ENCODE measurements around the gene CLP1.
"Not testable (repeated sequence)": the region's sequence is repeated elsewhere in the genome, so short reads cannot be mapped to it uniquely, and the experiment has no call there.

CLP1 gene

DNA sequence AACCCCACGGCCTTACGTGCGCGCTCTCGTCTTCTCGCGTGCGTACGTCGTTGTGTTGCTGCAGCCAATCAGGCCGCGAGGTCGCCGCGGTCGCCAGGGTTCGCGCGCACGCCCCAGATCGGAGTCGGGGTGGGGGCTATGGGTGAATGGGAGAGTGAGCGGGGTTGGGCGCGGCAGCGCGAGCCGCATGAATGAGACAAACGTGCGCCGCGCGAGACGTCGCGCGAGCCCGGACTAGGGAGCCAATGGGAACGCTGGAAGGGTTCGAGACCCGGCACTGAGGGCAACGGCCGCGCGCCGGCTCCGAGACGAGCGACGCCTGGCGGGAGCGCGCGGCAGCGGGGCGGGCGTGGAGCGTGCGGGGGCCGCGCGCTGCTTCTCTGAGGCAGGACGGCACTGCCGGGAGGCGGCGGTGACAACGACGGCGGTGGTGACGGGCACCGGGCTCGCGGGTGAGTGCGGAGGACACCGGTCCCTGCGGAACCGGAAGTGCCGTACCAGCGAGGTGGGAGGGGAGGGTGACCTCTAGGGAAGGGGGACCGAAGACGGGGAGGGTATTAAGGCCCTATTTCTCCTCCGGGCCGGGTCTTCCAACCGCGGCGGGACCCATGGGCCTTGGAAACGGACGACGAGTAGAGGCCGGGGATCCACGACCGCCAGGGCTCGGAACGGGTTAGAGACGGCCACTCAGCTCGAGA lies 10.3 kb downstream of the CLP1 start, which contains the start of gene ZDHHC5:
Gene ZDHHC5, plus strand, starts transcription at position 379 of the 698 bp plus-strand sequence. CDS start 4,977 bp downstream, outside the sequence.
- Mint-ChIP-seq H3K36me3 (peaks cover 3% of the 10 kb centered on the region), H3K27ac (peak within 1 kb of the TSS; percentile 100), H3K27me3 (no peaks in the 10 kb centered on the region), H3K4me3 (peak within 1 kb of the TSS; percentile 96), H3K9me3 (ENCODE audit: low read depth) (no peaks in the 10 kb centered on the region), H3K4me1 (ENCODE audit: low read depth) (peaks cover 49% of the 10 kb centered on the region)

- Mint-ChIP-seq H3K36me3 (peaks cover 3% of the 10 kb centered on the region), H3K4me3 (peak overlapping the region; percentile 96), H3K4me1 (ENCODE audit: low read depth) (peaks cover 55% of the 10 kb centered on the region), H3K27ac (peak overlapping the region; percentile 100), H3K27me3 (no peaks in the 10 kb centered on the region), H3K9me3 (ENCODE audit: low read depth) (no peaks in the 10 kb centered on the region)
Observed at GRCh38 chr11:57668434-57668782, 10.8 kb downstream of the CLP1 start.

DNA sequence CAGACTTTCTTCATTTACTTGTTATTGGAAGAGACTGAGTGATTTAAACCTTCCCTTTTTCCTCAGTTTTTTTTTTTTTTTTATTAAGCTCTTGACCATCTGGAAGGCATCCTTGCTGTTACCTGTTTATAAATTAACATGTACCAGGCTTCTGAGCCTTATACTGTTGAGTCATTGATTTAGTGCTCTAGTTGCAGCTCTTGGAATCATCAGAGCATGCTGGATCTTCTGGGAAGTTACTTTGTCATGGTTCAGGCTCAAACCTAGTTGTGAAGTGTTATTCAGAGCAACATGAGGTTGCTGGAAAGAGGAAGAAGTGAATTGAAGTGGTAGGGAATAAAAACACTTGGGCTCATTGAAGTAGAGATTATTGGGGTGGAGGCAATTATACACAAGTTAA lies 16.7 kb downstream of the CLP1 start:
- no peaks in the 10 kb centered on the region for H3K27me3 Mint-ChIP-seq
- no peaks in the 10 kb centered on the region for H3K9me3 Mint-ChIP-seq (ENCODE audit: low read depth)
- H3K4me1 Mint-ChIP-seq (ENCODE audit: low read depth) = peaks cover 85% of the 10 kb centered on the region
- H3K36me3 Mint-ChIP-seq = peaks cover 6% of the 10 kb centered on the region
- H3K4me3 Mint-ChIP-seq = peak overlapping the region; percentile 53
- H3K27ac Mint-ChIP-seq = peak overlapping the region; percentile 18

- H3K36me3 Mint-ChIP-seq = peaks cover 6% of the 10 kb centered on the region
- H3K4me1 Mint-ChIP-seq (ENCODE audit: low read depth) = peaks cover 81% of the 10 kb centered on the region
- H3K9me3 Mint-ChIP-seq (ENCODE audit: low read depth) = no peaks in the 10 kb centered on the region
- peak overlapping the region; percentile 6 for H3K4me3 Mint-ChIP-seq
- no peaks in the 10 kb centered on the region for H3K27me3 Mint-ChIP-seq
- H3K27ac Mint-ChIP-seq = peak overlapping the region; percentile 4
Observed at GRCh38 chr11:57675176-57675941, 17.8 kb downstream of the CLP1 start.

DNA sequence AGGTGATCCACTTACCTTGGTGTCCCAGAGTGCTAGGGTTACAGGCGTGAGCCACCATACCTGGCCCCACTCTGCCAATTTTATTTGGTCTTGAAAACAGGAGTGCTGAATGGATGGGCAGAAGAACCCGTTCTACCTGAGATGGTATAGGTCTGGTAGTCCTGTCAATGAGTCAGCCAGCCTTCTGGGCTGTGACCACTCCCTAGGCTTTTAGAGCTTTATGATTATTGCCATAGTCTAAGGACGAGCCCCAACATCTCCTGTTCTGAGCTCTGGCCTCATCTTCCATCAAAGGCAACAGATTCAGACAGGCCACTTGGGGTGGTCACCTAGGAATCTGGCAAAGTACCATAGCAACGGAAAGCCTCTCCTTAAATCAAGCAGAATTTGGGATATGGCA lies 21.8 kb downstream of the CLP1 start:
- Mint-ChIP-seq H3K36me3 (peaks cover 14% of the 10 kb centered on the region), H3K4me3 (no peak overlapping the region), H3K27ac (no peak overlapping the region), H3K4me1 (ENCODE audit: low read depth) (peaks cover 70% of the 10 kb centered on the region), H3K9me3 (ENCODE audit: low read depth) (no peaks in the 10 kb centered on the region), H3K27me3 (no peaks in the 10 kb centered on the region)

- Mint-ChIP-seq H3K27ac (peak overlapping the region; percentile 75), H3K36me3 (peaks cover 14% of the 10 kb centered on the region)
Observed at GRCh38 chr11:57680552-57680874, 23.0 kb downstream of the CLP1 start.

GRCh38 chr11:57681168-57681567 lies 23.6 kb downstream of the CLP1 start:
- Mint-ChIP-seq H3K4me3 (no peak overlapping the region), H3K36me3 (peaks cover 14% of the 10 kb centered on the region), H3K27me3 (no peaks in the 10 kb centered on the region), H3K27ac (peak overlapping the region; percentile 75), H3K4me1 (ENCODE audit: low read depth) (peaks cover 52% of the 10 kb centered on the region), H3K9me3 (ENCODE audit: low read depth) (no peaks in the 10 kb centered on the region)

More at GRCh38 chr11:57680552-57680874, 23.0 kb downstream of the CLP1 start:
- H3K27me3 Mint-ChIP-seq = no peaks in the 10 kb centered on the region
- H3K4me3 Mint-ChIP-seq = no peak overlapping the region
- no peaks in the 10 kb centered on the region for H3K9me3 Mint-ChIP-seq (ENCODE audit: low read depth)
- peaks cover 59% of the 10 kb centered on the region for H3K4me1 Mint-ChIP-seq (ENCODE audit: low read depth)

- peaks cover 15% of the 10 kb centered on the region for H3K36me3 Mint-ChIP-seq
Observed at GRCh38 chr11:57690474-57690873, 32.9 kb downstream of the CLP1 start.

GRCh38 chr11:57698843-57699365 lies 41.3 kb downstream of the CLP1 start:
- H3K4me3 Mint-ChIP-seq = no peak overlapping the region
- no peaks in the 10 kb centered on the region for H3K4me1 Mint-ChIP-seq (ENCODE audit: low read depth)
- no peak overlapping the region for H3K27ac Mint-ChIP-seq
- H3K36me3 Mint-ChIP-seq = peaks cover 4% of the 10 kb centered on the region
- H3K27me3 Mint-ChIP-seq = no peaks in the 10 kb centered on the region
- no peaks in the 10 kb centered on the region for H3K9me3 Mint-ChIP-seq (ENCODE audit: low read depth)

More at GRCh38 chr11:57690474-57690873, 32.9 kb downstream of the CLP1 start:
- H3K4me1 Mint-ChIP-seq (ENCODE audit: low read depth); H3K27me3 Mint-ChIP-seq; H3K9me3 Mint-ChIP-seq (ENCODE audit: low read depth); H3K4me3 Mint-ChIP-seq; H3K27ac Mint-ChIP-seq: not testable (repeated sequence)

- no peaks in the 10 kb centered on the region for H3K27me3 Mint-ChIP-seq
- H3K9me3 Mint-ChIP-seq (ENCODE audit: low read depth) = no peaks in the 10 kb centered on the region
- H3K4me3 Mint-ChIP-seq = no peak overlapping the region
- no peaks in the 10 kb centered on the region for H3K4me1 Mint-ChIP-seq (ENCODE audit: low read depth)
- peaks cover 4% of the 10 kb centered on the region for H3K36me3 Mint-ChIP-seq
- no peak overlapping the region for H3K27ac Mint-ChIP-seq
Observed at GRCh38 chr11:57699813-57700212, 42.3 kb downstream of the CLP1 start.

DNA sequence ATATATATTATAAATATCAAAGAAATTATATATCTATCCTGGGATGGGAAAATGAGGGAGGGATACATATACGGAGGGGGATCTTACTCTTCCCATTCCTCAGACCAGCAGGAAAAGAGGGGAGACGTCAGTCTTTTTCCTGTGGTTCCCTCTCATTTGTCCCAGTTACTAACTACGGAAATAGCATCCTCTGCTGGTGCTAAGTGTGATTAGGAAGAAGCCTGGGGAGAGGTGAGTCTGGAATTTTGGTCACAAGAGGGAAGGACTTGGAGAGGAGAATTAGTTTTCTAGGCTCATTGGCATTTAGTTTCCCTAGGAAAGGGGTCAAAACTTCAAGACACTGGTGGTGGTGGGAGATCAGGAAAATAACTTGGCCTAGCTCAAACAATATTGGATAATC lies 42.9 kb downstream of the CLP1 start:
- no peak overlapping the region for H3K4me3 Mint-ChIP-seq

DNA sequence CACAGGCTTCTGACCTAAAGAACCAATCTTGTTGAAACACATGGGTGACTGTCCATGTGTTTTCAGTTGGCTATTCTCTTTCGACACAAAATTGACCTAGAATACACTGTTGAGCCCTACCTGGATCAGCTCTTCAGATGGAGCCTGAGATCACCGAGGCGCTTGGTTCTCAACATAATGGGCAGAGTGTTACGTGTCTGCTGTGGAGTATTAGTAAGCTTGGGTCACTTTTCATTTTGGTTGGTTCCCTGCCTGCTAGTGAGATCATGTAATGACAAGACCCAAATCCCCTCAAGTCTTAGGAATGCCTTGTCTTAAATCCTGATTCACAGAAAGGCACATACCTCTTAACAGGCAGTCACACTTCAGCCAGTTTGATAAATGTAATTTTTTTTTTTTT lies 45.8 kb downstream of the CLP1 start:
- Mint-ChIP-seq H3K4me1 (ENCODE audit: low read depth) (peaks cover 4% of the 10 kb centered on the region), H3K27ac (no peak overlapping the region), H3K27me3 (no peaks in the 10 kb centered on the region), H3K9me3 (ENCODE audit: low read depth) (no peaks in the 10 kb centered on the region), H3K36me3 (peaks cover 4% of the 10 kb centered on the region), H3K4me3 (no peak overlapping the region)

More for the DNA sequence above, 42.9 kb downstream of the CLP1 start:
- Mint-ChIP-seq H3K27ac (no peak overlapping the region), H3K4me1 (ENCODE audit: low read depth) (no peaks in the 10 kb centered on the region), H3K9me3 (ENCODE audit: low read depth) (no peaks in the 10 kb centered on the region), H3K36me3 (peaks cover 4% of the 10 kb centered on the region), H3K27me3 (no peaks in the 10 kb centered on the region)

GRCh38 chr11:57704932-57705331 lies 47.4 kb downstream of the CLP1 start:
- no peaks in the 10 kb centered on the region for H3K9me3 Mint-ChIP-seq (ENCODE audit: low read depth)
- no peak overlapping the region for H3K4me3 Mint-ChIP-seq
- H3K27me3 Mint-ChIP-seq = no peaks in the 10 kb centered on the region
- H3K27ac Mint-ChIP-seq = peak overlapping the region; percentile 61
- H3K4me1 Mint-ChIP-seq (ENCODE audit: low read depth) = peaks cover 10% of the 10 kb centered on the region
- H3K36me3 Mint-ChIP-seq = no peaks in the 10 kb centered on the region

GRCh38 chr11:57705432-57705831 lies 47.9 kb downstream of the CLP1 start:
- not testable (repeated sequence) for H3K27me3 Mint-ChIP-seq; H3K36me3 Mint-ChIP-seq; H3K4me3 Mint-ChIP-seq; H3K27ac Mint-ChIP-seq; H3K9me3 Mint-ChIP-seq (ENCODE audit: low read depth)
- peaks cover 13% of the 10 kb centered on the region for H3K4me1 Mint-ChIP-seq (ENCODE audit: low read depth)

DNA sequence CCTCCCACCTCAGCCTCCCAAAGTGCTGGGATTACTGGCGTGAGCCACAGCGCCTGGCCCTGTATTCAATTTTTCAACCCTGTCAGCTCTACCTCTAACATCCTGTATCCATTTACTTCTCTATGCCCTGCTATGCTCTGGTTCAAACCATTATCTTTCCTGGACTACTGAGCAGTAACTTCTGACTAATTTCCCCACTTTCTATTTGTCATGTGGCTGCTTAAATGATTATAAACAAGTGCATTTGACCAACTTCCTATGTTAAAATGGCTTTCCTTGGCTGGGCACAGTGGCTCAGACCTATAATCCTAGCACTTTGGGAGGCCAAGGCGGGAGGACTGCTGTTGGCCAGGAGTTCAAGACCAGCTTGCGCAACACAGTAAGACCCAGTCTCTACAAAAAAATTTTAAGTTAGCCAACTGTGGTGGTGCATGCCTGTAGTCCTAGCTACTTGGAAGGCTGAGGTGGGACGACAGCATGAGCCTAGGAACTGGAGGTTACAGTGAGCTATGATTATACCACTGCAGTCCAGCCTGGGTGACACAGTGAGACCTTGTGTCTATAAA lies 52.3 kb downstream of the CLP1 start:
- no peak overlapping the region for H3K27ac Mint-ChIP-seq
- H3K9me3 Mint-ChIP-seq (ENCODE audit: low read depth) = no peaks in the 10 kb centered on the region
- no peaks in the 10 kb centered on the region for H3K27me3 Mint-ChIP-seq
- peaks cover 42% of the 10 kb centered on the region for H3K4me1 Mint-ChIP-seq (ENCODE audit: low read depth)
- H3K4me3 Mint-ChIP-seq = peak overlapping the region; percentile 48
- H3K36me3 Mint-ChIP-seq = no peaks in the 10 kb centered on the region

Data from activated naive CD8-positive, alpha-beta T cell (primary cell).